Hepatocyte (in vitro differentiated cells): ENCODE results near the gene TUBAL3. TPM values are rescaled to one million over a fixed set of nuclear protein-coding genes. Genes with fewer than 3 reads are reported as not detected.

ENCODE experiments used
- DNase-seq: peaks from one replicate; pipeline ENCODE4 v3.0.0-alpha.2; 2016; ENCODE audit warnings: low spot score
- H2AFZ ChIP-seq: fragments of 200-600 bp; sonication (generic); 2 replicates; pipeline ENCODE4 v1.6.0; 2016; ENCODE audit warnings: antibody characterized with exemption, mild to moderate bottlenecking
- H3K27ac ChIP-seq: fragments of 200-600 bp; sonication (generic); 2 replicates; pipeline ENCODE4 v1.5.1; 2016; ENCODE audit warnings: mild to moderate bottlenecking
- H3K27me3 ChIP-seq: fragments of 200-600 bp; sonication (generic); 2 replicates; pipeline ENCODE4 v1.6.1; 2016
- H3K36me3 ChIP-seq: fragments of 200-600 bp; sonication (generic); replicated peaks from 2 replicates; pipeline ENCODE4 v1.5.1; 2016; ENCODE audit warnings: low read depth; ENCODE audit not compliant: insufficient read depth
- H3K4me1 ChIP-seq: fragments of 200-600 bp; sonication (generic); 2 replicates; pipeline ENCODE4 v1.5.1; 2016; ENCODE audit warnings: mild to moderate bottlenecking, moderate library complexity; ENCODE audit not compliant: insufficient read depth
- H3K4me2 ChIP-seq: fragments of 200-600 bp; sonication (generic); 2 replicates; pipeline ENCODE4 v1.6.0; 2016
- H3K4me3 ChIP-seq: fragments of 200-600 bp; sonication (generic); 2 replicates; pipeline ENCODE4 v1.5.1; 2016; ENCODE audit warnings: mild to moderate bottlenecking
- H3K79me2 ChIP-seq: fragments of 200-600 bp; sonication (generic); 2 replicates; pipeline ENCODE4 v1.6.0; 2017; ENCODE audit warnings: mild to moderate bottlenecking
- H3K9me2 ChIP-seq: fragments of 200-600 bp; sonication (generic); replicated peaks from 2 replicates; pipeline ENCODE4 v1.6.0; 2017; ENCODE audit warnings: mild to moderate bottlenecking; ENCODE audit not compliant: insufficient read depth
- H3K9me3 ChIP-seq: fragments of 200-600 bp; sonication (generic); 2 replicates; pipeline ENCODE4 v1.5.1; 2016; ENCODE audit warnings: low read depth, mild to moderate bottlenecking
- H4K20me1 ChIP-seq: fragments of 200-600 bp; sonication (generic); 2 replicates; pipeline ENCODE4 v1.6.0; 2016; ENCODE audit warnings: mild to moderate bottlenecking; ENCODE audit not compliant: insufficient read depth, poor library complexity, severe bottlenecking
- CTCF ChIP-seq: fragments of 200-600 bp; sonication (generic); IDR thresholded peaks from 2 replicates; pipeline ENCODE4 v1.5.1; 2016; ENCODE audit warnings: antibody characterized with exemption, mild to moderate bottlenecking; ENCODE audit not compliant: poor library complexity
- EZH2 ChIP-seq: fragments of 200-600 bp; sonication (generic); IDR thresholded peaks from 2 replicates; pipeline ENCODE4 v1.6.1; 2016; ENCODE audit warnings: antibody characterized with exemption, mild to moderate bottlenecking, borderline replicate concordance
- EZH2phosphoT487 ChIP-seq: fragments of 200-600 bp; sonication (generic); IDR thresholded peaks from one replicate; pipeline ENCODE4 v1.6.1; 2018; ENCODE audit warnings: antibody characterized with exemption, mild to moderate bottlenecking, low read depth, moderate library complexity; ENCODE audit not compliant: unreplicated experiment, severe bottlenecking
- WGBS: methylation state at CpG from one replicate; pipeline ENCODE4 v1.1.6; 2016; ENCODE audit warnings: low lambda C conversion rate; ENCODE audit errors: missing lambda C conversion rate; 5-methylcytosine and 5-hydroxymethylcytosine counted together
- polyA plus RNA-seq: library from polyadenylated mRNA; unstranded; fragments of >200 nt; fragmentation: Nextera tagmentation; extraction: Ambion mirVana; gene quantifications from 2 replicates; pipeline ENCODE4 v1.2.1, GENCODE V29; 2016
- total RNA-seq: library from RNA; depleted of rRNA; stranded (reverse); fragments of >200 nt; gene quantifications from 2 replicates; pipeline ENCODE4 v1.2.3, GENCODE V29; 2014

TUBAL3 gene
- total and polyA plus RNA-seq, 2 experiments from 2014 or later: 0.58 to 1.7 TPM

GRCh38 chr10:5449823-5450222 is 45.2 kb upstream of the TUBAL3 start:
- Histone ChIP-seq H3K27me3 (no peaks in the 10 kb centered on the region), H3K4me2 (peak overlapping the region; percentile 80), H3K36me3 (peaks cover 4% of the 10 kb centered on the region), H3K9me3 (no peaks in the 10 kb centered on the region), H3K9me2 (no peaks in the 10 kb centered on the region), H4K20me1 (peaks cover 24% of the 10 kb centered on the region), H3K4me1 (peaks cover 27% of the 10 kb centered on the region), H3K27ac (peak overlapping the region; percentile 84), H3K79me2 (peaks cover 74% of the 10 kb centered on the region), H3K4me3 (peak overlapping the region; percentile 44), H2AFZ (no peak overlapping the region)
- no peak for TF ChIP-seq EZH2phosphoT487
- TF ChIP-seq CTCF: peak; percentile 12
- TF ChIP-seq EZH2: no peak
- WGBS: 34% methylated on average over 8 of the region's 8 CpGs
- DNase-seq: peak; percentile 71

GRCh38 chr10:5449227-5449626 is 44.6 kb upstream of the TUBAL3 start:
- Histone ChIP-seq H3K79me2 (peaks cover 74% of the 10 kb centered on the region), H3K4me2 (peak overlapping the region; percentile 80), H3K36me3 (peaks cover 4% of the 10 kb centered on the region), H3K4me3 (peak overlapping the region; percentile 44), H3K27me3 (no peaks in the 10 kb centered on the region), H3K27ac (peak overlapping the region; percentile 84), H3K9me3 (no peaks in the 10 kb centered on the region), H3K9me2 (no peaks in the 10 kb centered on the region), H3K4me1 (peaks cover 27% of the 10 kb centered on the region), H2AFZ (no peak overlapping the region), H4K20me1 (peaks cover 24% of the 10 kb centered on the region)
- TF ChIP-seq CTCF (no peak), EZH2 (no peak), EZH2phosphoT487 (no peak)
- no peak for DNase-seq
- 45% methylated on average over 2 of the region's 2 CpGs for WGBS

GRCh38 chr10:5448333-5449001 is 43.8 kb upstream of the TUBAL3 start:
- H3K9me3 ChIP-seq: no peaks in the 10 kb centered on the region
- no peak for TF ChIP-seq EZH2
- TF ChIP-seq CTCF: no peak
- no peak for TF ChIP-seq EZH2phosphoT487
- H3K4me3 ChIP-seq: peak overlapping the region; percentile 44
- H3K27me3 ChIP-seq: no peaks in the 10 kb centered on the region
- peak overlapping the region; percentile 80 for H3K4me2 ChIP-seq
- DNase-seq: peak; percentile 44
- H3K36me3 ChIP-seq: peaks cover 4% of the 10 kb centered on the region
- H2AFZ ChIP-seq: no peak overlapping the region
- peak overlapping the region; percentile 84 for H3K27ac ChIP-seq
- 24% methylated on average over 4 of the region's 4 CpGs for WGBS
- no peaks in the 10 kb centered on the region for H3K9me2 ChIP-seq
- H4K20me1 ChIP-seq: peaks cover 24% of the 10 kb centered on the region
- H3K79me2 ChIP-seq: peaks cover 71% of the 10 kb centered on the region
- peaks cover 27% of the 10 kb centered on the region for H3K4me1 ChIP-seq
